Endothelial cell of umbilical vein (primary cell): Measurements from ENCODE around the gene MDFI. TPM values are rescaled to one million over a fixed set of nuclear protein-coding genes. Genes with fewer than 3 reads are reported as not detected.

Source experiments
- BruUV-seq: library from RNA; stranded (reverse); fragments of 400-500 nt; replicated peaks from 2 replicates; lab custom pipeline; 2021; lab: Mats Ljungman, UMichigan
- CTCF ChIA-PET: fragments of 300-600, 350-600 bp; sonication (Branson Sonifier 250); formaldehyde crosslinking; loops from one replicate; lab custom pipeline; 2021; ENCODE audit warnings: antibody characterized with exemption, inconsistent platforms; lab: Charles Lee
- POLR2A ChIA-PET: fragments of 300-600, 350-600 bp; sonication (Branson Sonifier 250); formaldehyde crosslinking; loops from one replicate; lab custom pipeline; 2021; ENCODE audit warnings: antibody characterized with exemption, inconsistent platforms; lab: Charles Lee
- DNase-seq: peaks from one replicate; pipeline ENCODE4 v3.0.0-alpha.2; 2011; ENCODE audit warnings: low read depth, low spot score
- FAIRE-seq: peaks from 2 replicates; lab custom pipeline; 2011; peaks lifted over from hg19 to GRCh38; lab: Jason Lieb, UNC
- H2AFZ ChIP-seq: 2 replicates; pipeline ENCODE4 v1.6.0; 2012; ENCODE audit warnings: low read depth, low read length, control low read depth, inconsistent platforms
- H3K27ac ChIP-seq: 2 replicates; pipeline ENCODE4 v1.5.1; 2011; ENCODE audit warnings: low read depth, mild to moderate bottlenecking, control low read depth, low read length, moderate library complexity; ENCODE audit not compliant: insufficient read depth
- H3K27me3 ChIP-seq, 2 experiments: 2 replicates each; pipeline versions ENCODE4 v1.6.0 to v1.6.1; 2011; ENCODE audit warnings: low read length in 2 of 2, mixed read lengths in 1 of 2; ENCODE audit not compliant: control insufficient read depth in 2 of 2, insufficient read depth in 2 of 2
- H3K36me3 ChIP-seq, 2 experiments: 2 replicates in 1 of 2; 3 replicates in 1 of 2; pipeline ENCODE4 v1.5.1; 2011; ENCODE audit warnings: low read length in 2 of 2, mild to moderate bottlenecking in 1 of 2, moderate library complexity in 1 of 2; ENCODE audit not compliant: control insufficient read depth in 2 of 2, insufficient read depth in 2 of 2; ENCODE audit errors: extremely low read depth in 1 of 2
- H3K4me1 ChIP-seq: 3 replicates; pipeline ENCODE4 v1.5.1; 2011; ENCODE audit warnings: mild to moderate bottlenecking, low read length; ENCODE audit not compliant: control insufficient read depth, insufficient read depth; ENCODE audit errors: extremely low read depth
- H3K4me2 ChIP-seq: 2 replicates; pipeline ENCODE4 v1.6.1; 2011; ENCODE audit warnings: low read length, control low read depth, mixed read lengths; ENCODE audit not compliant: insufficient read depth
- H3K4me3 ChIP-seq, 3 experiments: fragments of 200-600 bp in 1 of 3; sonication (generic), shearing (Covaris generic) in 1 of 3; replicated peaks in 1 of 3; 2 replicates each; pipeline ENCODE4 v1.5.1; 2011 to 2016; ENCODE audit warnings: control low read depth in 3 of 3, low read length in 3 of 3, mild to moderate bottlenecking in 2 of 3, inconsistent platforms in 1 of 3, low read depth in 1 of 3, moderate library complexity in 1 of 3; ENCODE audit not compliant: insufficient read depth in 1 of 3
- H3K79me2 ChIP-seq: 2 replicates; pipeline ENCODE4 v1.6.0; 2012; ENCODE audit warnings: low read length, inconsistent platforms; ENCODE audit not compliant: control insufficient read depth, insufficient read depth
- H3K9ac ChIP-seq: replicated peaks from 2 replicates; pipeline ENCODE3; 2011; ENCODE audit warnings: low read length, control low read depth; ENCODE audit not compliant: insufficient read depth; ENCODE audit errors: extremely low read depth
- H3K9me1 ChIP-seq: replicated peaks from 3 replicates; pipeline ENCODE4 v1.6.0; 2011; ENCODE audit warnings: mild to moderate bottlenecking, low read length; ENCODE audit not compliant: control insufficient read depth, insufficient read depth; ENCODE audit errors: extremely low read depth
- H3K9me3 ChIP-seq: replicated peaks from 2 replicates; pipeline ENCODE4 v1.5.1; 2012; ENCODE audit warnings: low read length, inconsistent platforms; ENCODE audit not compliant: control insufficient read depth, insufficient read depth
- H4K20me1 ChIP-seq: replicated peaks from 2 replicates; pipeline ENCODE3; 2011; ENCODE audit warnings: mild to moderate bottlenecking, low read length; ENCODE audit not compliant: control insufficient read depth, insufficient read depth; ENCODE audit errors: extremely low read depth
- EZH2 ChIP-seq: IDR thresholded peaks from 2 replicates; pipeline ENCODE4 v1.6.1; 2012; ENCODE audit warnings: borderline replicate concordance, low read depth, mild to moderate bottlenecking, moderate library complexity, low read length, inconsistent platforms; ENCODE audit not compliant: severe bottlenecking
- FOS ChIP-seq: IDR thresholded peaks from 2 replicates; pipeline ENCODE4 v1.6.1; 2011; ENCODE audit warnings: mild to moderate bottlenecking, low read length, moderate library complexity, borderline replicate concordance; ENCODE audit not compliant: insufficient read depth
- GATA2 ChIP-seq: IDR thresholded peaks from 2 replicates; pipeline ENCODE4 v1.7.0; 2011; ENCODE audit warnings: low read depth, mild to moderate bottlenecking, moderate library complexity, mixed read lengths, low read length; ENCODE audit not compliant: insufficient read length, insufficient read depth
- JUN ChIP-seq: IDR thresholded peaks from 2 replicates; pipeline ENCODE4 v1.6.1; 2011; ENCODE audit warnings: borderline replicate concordance, low read depth; ENCODE audit not compliant: insufficient read length, insufficient read depth
- MAX ChIP-seq: IDR thresholded peaks from 2 replicates; pipeline ENCODE4 v1.6.1; 2011; ENCODE audit not compliant: insufficient read depth, insufficient read length
- MYC ChIP-seq: IDR thresholded peaks from one replicate; pipeline ENCODE4 v1.6.1; 2011; ENCODE audit warnings: mild to moderate bottlenecking, low read depth, low read length
- POLR2A ChIP-seq: IDR thresholded peaks from 2 replicates; pipeline ENCODE4 v1.6.1; 2012; ENCODE audit warnings: low read depth, mild to moderate bottlenecking, control low read depth, low read length
- POLR2AphosphoS5 ChIP-seq: IDR thresholded peaks from 2 replicates; pipeline ENCODE4 v1.6.1; 2012; ENCODE audit warnings: low read depth, mild to moderate bottlenecking, control low read depth, low read length, moderate library complexity; ENCODE audit not compliant: insufficient read depth
- dilution Hi-C: fragments of 300-500 bp; cut with MboI; formaldehyde crosslinking; loops from one replicate; pipeline ENCODE4 v1.15.0; 2019; ENCODE audit warnings: low sequenced_read_pairs; ENCODE audit not compliant: extremely low pct_ligation_motif_present
- intact Hi-C: fragments of 100-400 bp; cut with micrococcal nuclease; formaldehyde crosslinking; loops from one replicate; pipeline ENCODE4 v1.10.0; 2022
- polyA plus RNA-seq, 4 experiments: library from polyadenylated mRNA; depleted of rRNA in 3 of 4; stranded (reverse) in 3 of 4; unstranded in 1 of 4; fragments of >200 nt; gene quantifications; 2 replicates each; pipeline versions ENCODE4 v1.2.1 to v1.2.3, GENCODE V29; 2011 to 2012; ENCODE audit warnings: missing spikeins in 1 of 4
- total RNA-seq: library from RNA; stranded (reverse); gene quantifications from 2 replicates; pipeline ENCODE4 v1.2.3, GENCODE V29; 2021
- TF ChIP-seq, protein P1 (sequence below), 2 donors: IDR thresholded peaks; 1 replicate in 1 of 2; 2 replicates in 1 of 2; pipeline ENCODE4 v1.5.1; 2011; ENCODE audit warnings: low read length in 2 of 2, mild to moderate bottlenecking in 2 of 2, moderate library complexity in 2 of 2, control low read depth in 1 of 2, inconsistent platforms in 1 of 2, low read depth in 1 of 2; ENCODE audit not compliant: insufficient read depth in 1 of 2; ENCODE audit errors: extremely low read depth in 1 of 2

MDFI gene
- total and polyA plus RNA-seq, 2 donors (not counting 3 experiments of a cell fraction or from before 2014, with no cell fraction given) = 32.4 to 74.1 TPM

DNA sequence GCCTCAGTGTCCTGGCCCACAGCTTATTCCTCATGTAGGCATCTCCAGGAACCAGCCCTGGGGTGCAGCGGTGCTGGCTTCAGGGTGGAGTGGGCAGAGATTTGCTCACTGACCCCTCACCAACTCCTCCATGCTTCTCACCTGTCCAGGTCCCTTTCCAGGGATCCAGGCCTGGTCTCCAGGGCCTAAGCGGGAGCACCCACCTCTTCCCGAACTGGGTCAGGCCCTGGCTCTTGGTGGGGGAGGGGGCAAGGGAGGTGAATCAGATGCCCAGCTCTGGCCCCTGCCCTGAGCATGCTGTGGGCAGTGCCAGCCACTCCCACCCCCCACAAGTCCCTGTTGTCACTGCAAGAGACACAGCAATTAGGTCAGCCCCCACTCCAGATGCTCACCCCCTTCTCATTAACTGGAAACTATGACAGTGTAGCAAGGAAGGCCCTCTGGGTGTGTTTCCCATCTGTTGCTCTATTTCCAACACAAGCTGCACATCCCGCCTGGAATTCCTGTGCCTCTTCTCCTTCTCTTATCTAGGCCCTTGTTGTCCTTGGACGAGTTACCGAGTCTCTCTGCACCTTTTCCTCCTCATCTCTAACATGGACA lies 37.0 kb downstream of the MDFI start:
- H3K4me1 ChIP-seq = no peaks in the 10 kb centered on the region
- no peaks in the 10 kb centered on the region for H3K36me3 ChIP-seq
- ChIA-PET POLR2A (no interaction called here), CTCF (interaction anchor here (1.0 to 1.5 kb wide), 4 partner anchors 8 to 307 kb away, joined by 4 to 10 read pairs (median 5); no protein-coding TSS in a partner anchor)
- DNase-seq (no peak), FAIRE-seq (no peak)
- no peak overlapping the region for H3K27ac ChIP-seq
- H3K9ac ChIP-seq = no peak overlapping the region
- H3K79me2 ChIP-seq = no peaks in the 10 kb centered on the region
- H3K4me3 ChIP-seq = no peak overlapping the region
- H4K20me1 ChIP-seq = no peaks in the 10 kb centered on the region
- no TSS peak for BruUV-seq
- no peak overlapping the region for H2AFZ ChIP-seq
- intact Hi-C loops (no loop called here), dilution Hi-C loops (no loop called here)
- peaks cover 0 to 10% of the 10 kb centered on the region in 2 experiments for H3K27me3 ChIP-seq
- H3K4me2 ChIP-seq = no peak overlapping the region
- no peaks in the 10 kb centered on the region for H3K9me1 ChIP-seq
- no peak for TF ChIP-seq GATA2
- TF ChIP-seq POLR2A = no peak
- H3K9me3 ChIP-seq = no peaks in the 10 kb centered on the region

DNA sequence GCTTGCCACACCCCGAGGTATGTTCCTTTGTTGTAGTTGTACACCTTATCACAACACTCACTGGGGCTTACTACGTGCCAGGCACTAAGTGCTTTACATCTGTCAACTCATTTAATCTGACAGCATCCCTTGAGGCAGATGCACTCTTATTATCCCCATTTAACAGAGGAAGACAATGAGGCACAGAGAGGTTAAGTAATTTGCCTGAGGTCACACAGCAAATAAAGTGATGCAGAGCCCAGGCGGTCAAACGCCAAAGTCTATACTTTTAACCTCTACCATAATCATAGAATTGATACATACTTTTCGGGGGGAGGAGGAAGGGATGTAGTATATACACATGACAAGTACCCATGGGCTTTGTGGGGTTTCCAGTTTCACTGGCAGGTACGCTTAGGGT lies 37.7 kb downstream of the MDFI start:
- ChIA-PET CTCF (interaction anchor here (1.2 to 1.5 kb wide), 2 partner anchors 13 to 73 kb away, joined by 3 to 10 read pairs; no protein-coding TSS in a partner anchor), POLR2A (no interaction called here)
- no peak for FAIRE-seq
- BruUV-seq = no TSS peak
- Histone ChIP-seq H3K4me2 (no peak overlapping the region), H3K4me1 (no peaks in the 10 kb centered on the region), H2AFZ (no peak overlapping the region), H3K36me3 (no peaks in the 10 kb centered on the region), H3K79me2 (no peaks in the 10 kb centered on the region), H3K9me1 (no peaks in the 10 kb centered on the region), H3K27ac (no peak overlapping the region), H3K27me3 (peaks cover 0 to 7% of the 10 kb centered on the region in 2 experiments), H3K9me3 (no peaks in the 10 kb centered on the region), H3K4me3 (no peak overlapping the region), H4K20me1 (no peaks in the 10 kb centered on the region), H3K9ac (no peak overlapping the region)
- no peak for TF ChIP-seq GATA2
- no peak for TF ChIP-seq MAX
- TF ChIP-seq EZH2 = no peak
- TF ChIP-seq MYC = no peak
- TF ChIP-seq, protein P1, sequence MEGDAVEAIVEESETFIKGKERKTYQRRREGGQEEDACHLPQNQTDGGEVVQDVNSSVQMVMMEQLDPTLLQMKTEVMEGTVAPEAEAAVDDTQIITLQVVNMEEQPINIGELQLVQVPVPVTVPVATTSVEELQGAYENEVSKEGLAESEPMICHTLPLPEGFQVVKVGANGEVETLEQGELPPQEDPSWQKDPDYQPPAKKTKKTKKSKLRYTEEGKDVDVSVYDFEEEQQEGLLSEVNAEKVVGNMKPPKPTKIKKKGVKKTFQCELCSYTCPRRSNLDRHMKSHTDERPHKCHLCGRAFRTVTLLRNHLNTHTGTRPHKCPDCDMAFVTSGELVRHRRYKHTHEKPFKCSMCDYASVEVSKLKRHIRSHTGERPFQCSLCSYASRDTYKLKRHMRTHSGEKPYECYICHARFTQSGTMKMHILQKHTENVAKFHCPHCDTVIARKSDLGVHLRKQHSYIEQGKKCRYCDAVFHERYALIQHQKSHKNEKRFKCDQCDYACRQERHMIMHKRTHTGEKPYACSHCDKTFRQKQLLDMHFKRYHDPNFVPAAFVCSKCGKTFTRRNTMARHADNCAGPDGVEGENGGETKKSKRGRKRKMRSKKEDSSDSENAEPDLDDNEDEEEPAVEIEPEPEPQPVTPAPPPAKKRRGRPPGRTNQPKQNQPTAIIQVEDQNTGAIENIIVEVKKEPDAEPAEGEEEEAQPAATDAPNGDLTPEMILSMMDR (IDR thresholded peaks at IDR 0.05; ENCODE audit: extremely low read depth in 1 of 2, insufficient read depth in 1 of 2, low read depth in 1 of 2, low read length in 2 of 2) = no peak
- no peak for TF ChIP-seq POLR2A
- no peak for TF ChIP-seq JUN
- TF ChIP-seq POLR2AphosphoS5 = no peak
- no peak for TF ChIP-seq FOS
- intact Hi-C loops (no loop called here), dilution Hi-C loops (no loop called here)
- DNase-seq = no peak
